Right ventricle myocardium superior (tissue), 1 donor: ENCODE measurements around the gene NUP62. TPM values are rescaled to one million over a fixed set of nuclear protein-coding genes. Genes with fewer than 3 reads are reported as not detected.

ENCODE experiments used
- ATAC-seq: fragments of 200-7000 bp; cut with Tn5 transposase; one replicate; pipeline ENCODE4 v1.9.1; 2020; ENCODE audit warnings: mild to moderate bottlenecking; ENCODE audit not compliant: poor library complexity
- DNase-seq: peaks from one replicate; pipeline ENCODE4 v3.0.0-alpha.2; 2020
- intact Hi-C: fragments of 100-400 bp; cut with DNase I; formaldehyde crosslinking; loops from one replicate; pipeline ENCODE4 v1.11.2; 2022
- total RNA-seq: library from RNA; stranded (reverse); fragmentation: NEBNext Ultra II Directional; extraction: Animal tissue kit (Norgen Biotek cat#: 25700); gene quantifications from one replicate; pipeline ENCODE4 v1.2.1, GENCODE V29; 2021
- donor health status: DM: no; HTN: yes; CAD: no; lungs with severe emphysema.

The NUP62 gene
- total RNA-seq, 1 donor from 2014 or later: 28.2 TPM

DNA sequence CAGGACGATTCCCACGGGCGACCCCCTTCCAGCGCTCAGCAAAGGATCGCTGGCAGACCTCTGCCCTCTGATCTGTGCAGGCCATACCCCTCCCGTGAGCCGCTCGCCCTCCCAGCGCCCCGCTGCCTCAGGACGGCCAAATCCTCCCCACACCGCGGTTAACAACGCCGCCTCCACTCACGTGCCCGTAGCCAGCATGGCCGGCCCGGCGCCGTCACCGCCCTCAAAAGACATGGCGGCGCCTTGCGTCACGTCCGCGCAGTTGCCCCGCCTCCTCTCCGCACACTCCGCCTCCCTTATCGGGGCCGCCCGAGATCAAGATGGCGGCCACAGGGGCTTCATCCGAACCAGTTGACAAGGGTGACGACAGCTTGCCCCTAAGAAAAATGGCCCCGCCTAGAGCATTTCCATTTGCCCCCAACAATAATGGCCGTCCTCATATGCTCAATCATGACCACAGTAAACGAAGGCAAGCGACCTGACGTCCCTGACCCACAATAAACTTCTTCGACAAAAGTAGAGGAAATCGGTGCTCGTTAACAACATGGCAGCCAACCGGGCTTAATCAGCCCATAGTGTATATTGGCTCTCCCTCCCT lies 52.8 kb downstream of the NUP62 start:
- DNase-seq (peak; percentile 99), ATAC-seq (peak; percentile 81)
- intact Hi-C loops: no loop called here

DNA sequence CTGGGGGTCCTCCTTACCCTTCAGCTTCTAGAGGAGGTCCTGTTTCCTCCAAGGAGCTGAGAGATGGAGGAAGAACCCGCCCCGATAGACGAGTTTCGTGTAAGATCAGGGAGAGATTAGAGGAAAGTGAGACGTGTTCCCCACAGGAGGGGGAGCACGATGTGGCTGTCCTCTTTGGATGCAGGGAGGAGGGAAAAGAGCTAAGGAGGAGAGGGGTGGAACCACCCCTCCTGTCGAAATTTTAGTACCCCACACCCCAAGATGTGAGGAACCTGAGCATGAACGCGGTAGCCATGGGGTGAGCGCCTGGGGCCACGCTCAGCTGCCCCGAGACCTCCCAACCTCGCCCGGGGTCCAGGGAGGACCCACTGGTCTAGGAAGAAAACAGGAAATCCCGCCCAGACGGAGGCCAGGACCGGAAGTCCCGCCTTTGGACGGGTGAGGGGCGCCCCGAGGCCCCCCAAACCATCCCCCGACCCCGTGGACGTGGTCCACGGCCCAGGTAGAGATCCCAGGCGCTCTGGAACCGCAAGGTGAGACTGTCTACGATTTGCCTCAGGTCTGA lies 53.4 kb downstream of the NUP62 start:
- ATAC-seq (peak; percentile 21), DNase-seq (peak; percentile 83)
- intact Hi-C loops: no loop called here

DNA sequence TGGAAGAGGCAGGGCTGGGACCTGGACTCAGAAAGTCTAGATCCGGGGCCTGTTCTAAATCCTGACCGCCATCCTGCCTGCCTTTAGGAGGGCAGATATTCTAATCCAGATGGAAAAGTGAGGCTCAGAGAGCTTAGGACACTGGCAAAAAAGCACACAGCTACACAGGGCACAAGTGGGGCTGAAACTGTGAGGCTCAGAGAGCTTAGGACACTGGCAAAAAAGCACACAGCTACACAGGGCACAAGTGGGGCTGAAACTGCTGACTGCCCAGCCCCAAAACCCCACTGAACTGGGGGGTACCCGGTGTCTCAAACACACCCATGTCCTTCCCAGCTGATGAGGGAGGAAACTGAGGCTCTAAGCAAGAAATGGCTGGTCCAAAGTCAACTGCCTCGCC lies 54.1 kb downstream of the NUP62 start:
- DNase-seq (peak; percentile 30), ATAC-seq (no peak)
- intact Hi-C loops: no loop called here

DNA sequence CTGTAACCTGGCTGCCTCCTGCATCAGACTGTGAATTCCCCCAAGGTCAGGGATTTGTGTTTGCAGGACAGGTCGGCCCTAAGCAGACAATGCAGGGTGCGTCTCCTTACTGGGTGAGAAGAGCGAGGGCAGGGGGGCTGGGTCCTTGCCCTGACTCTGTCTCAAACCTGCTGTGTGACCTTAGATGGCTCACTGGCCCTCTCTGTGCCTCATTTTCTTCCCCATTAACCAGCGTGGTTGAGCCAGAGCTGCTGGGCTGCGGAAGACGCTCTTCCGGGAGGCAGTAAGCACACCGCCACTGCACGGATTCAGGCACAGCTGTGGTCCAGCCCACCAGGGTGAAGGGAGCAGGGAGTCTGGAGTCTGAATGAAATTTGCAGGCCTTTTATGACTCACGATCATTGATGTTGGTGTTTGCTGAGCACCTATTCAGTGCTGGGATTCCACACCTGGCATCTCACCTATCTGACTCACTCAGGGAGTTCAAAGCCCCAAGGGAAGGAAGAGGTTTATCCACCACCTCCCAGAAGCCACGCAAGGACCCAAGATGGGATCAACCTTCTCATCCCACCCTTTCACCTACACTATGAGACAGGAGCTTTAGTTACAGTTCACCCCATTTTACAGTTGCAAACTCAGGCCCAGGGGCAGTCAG lies 54.7 kb downstream of the NUP62 start:
- intact Hi-C loops: no loop called here
- DNase-seq: peak; percentile 26
- ATAC-seq: no peak

DNA sequence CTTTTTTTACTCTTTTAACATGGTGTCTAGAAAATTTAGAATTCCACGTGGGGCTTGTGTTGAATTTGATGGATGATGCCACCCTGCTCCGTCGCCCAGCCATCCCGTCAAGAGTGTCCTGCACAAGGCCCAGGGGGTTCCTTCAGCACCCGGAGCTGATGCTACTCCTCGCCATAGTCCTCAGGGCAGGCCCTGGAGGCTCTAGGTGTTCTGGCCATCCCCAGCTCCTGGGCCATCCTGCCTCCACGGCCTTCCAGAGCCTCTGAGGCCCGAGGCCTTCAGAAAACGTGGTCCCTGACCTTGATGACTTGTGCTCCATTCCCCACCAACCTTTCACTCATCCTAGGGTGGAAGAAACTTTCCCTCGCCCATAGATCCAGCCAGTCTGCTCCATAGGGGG lies 55.5 kb downstream of the NUP62 start:
- peak; percentile 39 for DNase-seq
- intact Hi-C loops: no loop called here
- ATAC-seq: no peak

DNA sequence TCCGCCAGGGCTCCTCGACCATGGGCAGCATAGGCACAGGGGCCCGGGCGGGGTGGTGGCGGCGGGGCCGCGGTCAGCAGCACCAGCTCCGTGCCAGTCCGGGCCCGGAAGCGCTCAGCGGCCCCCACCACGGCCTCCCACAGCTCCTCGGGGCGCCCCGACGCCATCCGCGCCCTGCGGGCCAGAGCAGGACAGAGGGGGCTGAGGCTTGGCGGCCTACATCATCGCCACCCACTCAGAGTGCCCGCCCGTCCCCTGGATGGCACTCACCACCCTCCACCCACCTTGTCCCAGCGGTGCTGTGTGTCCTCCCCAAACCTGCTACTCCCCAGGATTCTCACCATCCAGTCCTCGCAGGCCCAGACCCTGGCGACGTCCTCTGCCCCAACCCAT lies 56.2 kb downstream of the NUP62 start:
- intact Hi-C loops: no loop called here
- no peak for ATAC-seq
- DNase-seq: no peak

DNA sequence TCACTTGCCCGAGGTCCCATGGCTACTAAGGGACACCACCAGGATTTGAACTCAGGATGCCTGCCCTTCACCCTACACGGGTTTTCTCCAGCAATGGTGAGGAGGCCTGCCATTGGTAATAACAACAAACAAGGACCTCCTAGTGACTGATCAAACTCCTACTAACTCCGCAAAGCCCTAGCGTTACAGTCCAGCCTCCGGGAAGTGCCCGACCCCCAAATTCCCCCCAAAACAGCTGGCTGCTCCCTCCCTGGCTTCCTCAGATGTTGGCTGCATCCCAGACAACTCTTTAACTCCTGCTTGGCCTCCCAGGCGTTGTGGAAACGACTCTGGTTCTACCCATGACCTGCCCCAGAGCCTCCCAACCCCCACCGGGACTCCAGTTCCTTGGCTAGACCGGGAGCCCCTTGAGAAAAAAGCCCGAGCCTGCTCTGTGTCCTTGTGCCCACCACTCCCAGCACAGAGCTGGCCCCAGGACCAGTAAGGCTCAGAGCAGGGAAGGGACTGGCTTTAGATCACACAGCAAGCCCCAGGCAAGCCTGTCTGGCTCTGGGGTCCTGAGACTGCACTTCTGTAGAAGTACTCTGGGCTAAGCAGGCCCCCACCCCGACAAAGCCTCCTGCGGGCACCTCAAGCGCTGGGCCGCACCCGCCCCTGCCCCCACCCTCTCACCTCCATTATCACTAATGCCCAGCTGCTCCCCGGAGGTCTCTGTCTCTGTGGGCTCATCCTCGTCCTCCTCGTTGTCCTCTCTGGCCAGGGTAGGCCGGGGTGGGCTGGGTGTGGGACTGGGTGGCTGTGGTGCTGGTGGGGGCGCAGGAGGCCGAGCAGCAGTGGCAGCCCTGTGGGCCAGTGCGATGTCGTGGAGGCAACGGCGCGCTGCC lies 56.8 kb downstream of the NUP62 start:
- DNase-seq: peak; percentile 40
- intact Hi-C loops: no loop called here
- no peak for ATAC-seq

DNA sequence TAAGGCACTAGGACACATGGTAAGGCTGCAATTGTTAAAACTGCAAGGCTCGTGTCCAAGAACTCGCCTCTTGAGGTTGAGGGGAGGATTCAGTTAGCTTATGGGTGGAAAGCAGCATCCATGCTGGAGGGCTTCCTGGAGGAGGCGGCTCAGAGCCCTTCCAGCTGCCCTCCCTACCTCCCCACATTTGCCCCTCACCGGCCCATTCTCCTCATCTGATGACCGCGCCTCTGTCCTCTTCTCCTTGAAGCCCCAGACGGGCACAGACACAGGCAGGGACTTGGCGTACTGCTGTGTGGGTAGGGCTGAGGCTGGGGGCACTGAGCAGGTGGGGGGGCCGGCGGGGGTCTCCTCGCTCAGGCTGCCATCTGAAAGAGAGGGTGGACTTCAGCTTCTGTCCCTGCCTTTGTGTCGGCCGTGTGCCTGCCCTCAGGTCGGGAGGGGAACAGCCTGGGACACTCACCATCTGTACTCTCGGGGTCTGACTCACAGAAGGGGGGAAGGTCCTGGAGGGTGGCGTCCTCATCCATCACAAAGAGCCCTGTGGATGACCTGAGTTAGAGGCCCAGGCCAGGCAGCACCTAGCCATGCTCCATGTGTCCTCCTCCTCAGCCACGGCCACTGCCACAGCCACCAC lies 57.8 kb downstream of the NUP62 start:
- DNase-seq: no peak
- intact Hi-C loops: no loop called here
- no peak for ATAC-seq

DNA sequence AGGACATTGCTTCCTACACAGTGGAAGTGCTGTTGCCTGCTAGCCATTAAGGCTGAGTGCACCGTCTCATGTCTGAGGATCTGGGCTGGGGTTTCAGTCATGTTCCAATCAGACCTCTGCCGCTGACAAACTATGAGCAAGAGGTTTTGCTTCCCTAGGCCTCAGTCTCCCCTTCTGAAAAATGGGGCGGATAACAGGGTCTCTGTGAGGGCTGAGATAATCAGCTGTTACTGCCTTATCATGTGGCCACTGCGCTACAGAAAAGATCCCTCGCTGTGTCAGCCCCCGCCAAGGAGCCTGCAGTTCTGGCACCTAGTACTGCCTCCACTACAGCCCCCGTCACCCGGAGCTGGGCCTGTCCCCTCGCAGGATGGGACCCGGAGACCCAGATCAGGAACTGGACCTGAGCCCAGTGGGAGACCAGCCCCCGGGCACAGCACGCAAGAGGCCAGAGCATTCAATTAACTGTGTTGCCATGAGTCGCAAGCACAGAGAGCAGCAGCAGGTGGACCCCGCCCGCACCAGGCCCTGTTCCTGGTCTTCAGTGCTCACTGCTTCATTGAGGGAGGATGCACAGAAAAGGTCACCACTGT lies 58.9 kb downstream of the NUP62 start:
- intact Hi-C loops: no loop called here
- peak; percentile 52 for DNase-seq
- ATAC-seq: no peak

DNA sequence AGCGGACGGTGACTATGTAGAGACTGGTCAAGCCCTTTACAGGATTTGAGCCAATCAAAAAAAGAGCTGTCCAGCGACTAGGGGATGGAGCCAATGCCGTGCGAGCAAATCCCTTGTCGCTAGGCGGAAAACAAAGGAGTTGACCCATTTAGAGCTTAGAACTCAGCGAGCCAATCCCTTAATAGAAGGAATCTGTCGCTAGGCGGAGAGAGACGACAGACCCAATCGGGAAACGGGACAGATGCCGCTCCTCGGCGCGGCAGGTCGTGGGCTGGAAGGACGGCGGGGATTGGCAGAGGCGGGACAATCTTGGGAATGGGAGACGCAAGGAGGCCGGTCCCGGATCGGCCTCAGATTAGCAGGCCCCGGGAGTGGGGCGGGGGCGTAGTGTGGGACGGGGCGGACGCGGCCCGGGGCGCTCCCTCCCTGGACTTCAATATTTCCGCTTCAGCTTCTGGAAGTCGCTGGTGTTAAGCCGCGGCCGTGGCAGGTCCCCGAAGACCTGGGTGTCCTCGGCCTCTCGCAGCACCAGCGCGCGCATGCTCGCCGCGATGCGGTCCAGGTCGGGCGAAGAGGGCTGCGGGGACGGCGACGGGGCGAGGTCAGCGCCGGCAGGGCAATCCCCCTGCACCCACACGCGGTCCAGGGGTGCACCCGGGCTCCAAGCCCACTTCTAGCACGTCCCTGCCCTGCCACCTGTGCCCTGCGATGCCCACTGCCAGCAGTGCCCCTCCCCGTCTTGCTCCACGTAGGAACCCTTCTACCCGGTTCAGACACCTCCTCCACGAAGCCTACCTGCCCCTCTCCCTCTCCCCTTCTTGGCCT lies 59.6 kb downstream of the NUP62 start:
- ATAC-seq (peak; percentile 77), DNase-seq (peak; percentile 97)
- intact Hi-C loops: loop anchor here (10.0 kb wide), 1 partner anchor 195 kb away; the partner anchor contains the start of gene PRMT1

DNA sequence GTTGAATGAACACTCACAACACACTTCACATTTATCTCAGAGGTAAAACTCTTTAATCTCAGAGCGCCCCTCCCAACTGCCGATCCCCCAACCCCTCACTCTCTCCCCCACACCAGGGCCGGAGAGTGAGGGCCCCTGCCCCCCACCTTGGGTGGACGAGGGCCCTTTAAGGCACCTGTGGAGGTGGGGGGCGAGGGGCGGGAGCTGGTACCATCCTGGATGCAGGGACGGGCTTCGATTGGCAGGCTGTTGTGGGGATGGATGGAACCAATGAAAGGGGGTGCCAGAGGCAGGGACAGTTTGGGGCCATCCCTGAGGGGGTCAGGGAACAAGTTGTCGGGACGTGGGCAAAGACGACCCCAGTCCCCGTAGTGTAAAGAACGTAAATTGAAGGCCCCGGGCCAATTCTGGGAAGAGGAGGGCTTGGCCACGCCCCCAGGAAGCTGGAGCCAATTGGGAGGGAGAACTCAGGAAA lies 60.3 kb downstream of the NUP62 start:
- ATAC-seq (peak; percentile 15), DNase-seq (no peak)
- intact Hi-C loops: loop anchor here (10.0 kb wide), 1 partner anchor 194 kb away; the partner anchor contains the start of gene PRMT1

DNA sequence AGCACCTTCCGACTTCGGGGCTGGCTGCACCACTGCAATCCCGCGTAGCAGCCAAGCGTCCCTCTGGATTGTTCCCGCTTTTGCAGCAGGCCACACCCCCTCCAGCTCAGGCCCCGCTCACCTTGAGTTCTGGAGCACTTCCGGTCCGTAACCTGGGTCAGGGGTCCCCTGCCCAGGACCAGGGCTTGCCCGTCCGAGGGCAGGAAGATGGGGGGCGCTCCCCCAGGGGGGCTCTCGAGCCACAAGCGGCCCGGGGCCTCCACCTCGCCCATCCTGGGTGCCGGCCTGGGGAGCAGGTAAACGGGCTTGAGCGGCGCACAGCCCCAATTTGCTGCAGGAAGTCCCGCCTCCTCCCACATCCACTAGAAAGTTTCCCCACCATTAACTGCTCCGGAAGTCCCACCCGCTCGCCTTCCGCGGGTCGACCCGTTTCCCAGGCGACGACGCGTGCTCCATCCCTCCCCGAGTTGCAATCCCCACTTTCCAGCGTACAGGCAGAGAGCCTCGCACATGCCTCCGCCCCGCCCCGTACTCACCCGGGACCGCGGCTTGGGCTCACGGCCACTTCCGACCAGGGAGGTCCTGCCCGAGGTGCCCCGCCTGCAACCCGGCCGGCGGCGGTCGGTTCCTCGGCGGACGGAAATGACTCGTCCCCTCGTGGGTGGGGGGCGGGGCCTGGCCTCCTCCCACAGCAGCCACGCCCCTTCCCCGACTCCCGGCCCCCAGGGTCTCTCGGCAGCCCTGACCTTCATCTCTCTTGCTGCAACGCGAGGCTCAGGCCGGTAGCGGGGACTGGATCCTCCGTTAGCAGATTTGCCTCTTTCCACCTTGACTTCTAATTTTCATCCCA lies 62.1 kb downstream of the NUP62 start, which contains the start of gene PNKP:
Gene PNKP, minus strand, starts transcription at position 644 of the 850 bp plus-strand sequence. Its CDS starts 372 bp downstream, at position 272.
- peak; percentile 72 for ATAC-seq
- intact Hi-C loops: loop anchor here (10.0 kb wide), 1 partner anchor 192 kb away; the partner anchor contains the start of gene PRMT1
- DNase-seq: peak; percentile 94

DNA sequence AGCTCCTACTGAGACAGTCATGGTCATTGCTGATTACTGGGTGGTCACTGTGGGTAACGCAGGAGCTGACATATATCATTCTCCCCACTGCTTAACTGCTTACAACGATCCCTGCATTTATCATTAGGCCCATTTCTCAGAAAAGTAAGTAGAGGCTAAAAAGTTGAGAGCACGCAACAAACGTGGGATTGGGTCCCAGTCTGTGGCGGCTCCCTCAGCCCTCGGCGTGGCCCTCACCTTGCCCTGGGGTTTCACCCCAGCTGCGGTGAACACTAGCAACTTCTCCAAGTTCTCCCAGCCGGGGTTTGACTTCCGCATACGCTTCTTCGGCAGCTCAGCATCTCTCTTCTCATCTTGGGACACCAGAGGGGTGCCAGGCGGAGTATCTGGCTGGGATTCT lies 64.4 kb downstream of the NUP62 start:
- intact Hi-C loops: loop anchor here (10.0 kb wide), 1 partner anchor 190 kb away; the partner anchor contains the start of gene PRMT1
- no peak for DNase-seq
- ATAC-seq: no peak

DNA sequence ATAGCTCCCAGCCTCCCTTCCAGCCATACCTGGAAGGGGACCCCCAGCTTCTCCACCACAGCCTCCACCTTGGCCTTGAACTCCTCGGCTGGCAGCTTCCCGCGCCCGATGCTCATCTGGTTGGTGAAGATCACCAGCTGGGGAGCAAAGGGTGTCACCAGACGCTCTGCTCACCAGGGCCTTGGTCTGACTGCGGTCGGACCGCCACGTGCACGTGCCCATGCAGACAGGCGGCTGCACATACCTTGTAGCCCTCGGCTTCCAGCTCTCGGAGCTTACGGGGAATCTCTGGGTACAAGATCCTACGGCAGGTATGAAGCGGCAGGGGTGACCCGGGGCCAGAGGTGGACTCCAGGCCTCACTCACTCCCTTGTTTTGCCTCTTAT lies 65.4 kb downstream of the NUP62 start:
- intact Hi-C loops: loop anchor here (10.0 kb wide), 1 partner anchor 189 kb away; the partner anchor contains the start of gene PRMT1
- DNase-seq (no peak), ATAC-seq (no peak)

DNA sequence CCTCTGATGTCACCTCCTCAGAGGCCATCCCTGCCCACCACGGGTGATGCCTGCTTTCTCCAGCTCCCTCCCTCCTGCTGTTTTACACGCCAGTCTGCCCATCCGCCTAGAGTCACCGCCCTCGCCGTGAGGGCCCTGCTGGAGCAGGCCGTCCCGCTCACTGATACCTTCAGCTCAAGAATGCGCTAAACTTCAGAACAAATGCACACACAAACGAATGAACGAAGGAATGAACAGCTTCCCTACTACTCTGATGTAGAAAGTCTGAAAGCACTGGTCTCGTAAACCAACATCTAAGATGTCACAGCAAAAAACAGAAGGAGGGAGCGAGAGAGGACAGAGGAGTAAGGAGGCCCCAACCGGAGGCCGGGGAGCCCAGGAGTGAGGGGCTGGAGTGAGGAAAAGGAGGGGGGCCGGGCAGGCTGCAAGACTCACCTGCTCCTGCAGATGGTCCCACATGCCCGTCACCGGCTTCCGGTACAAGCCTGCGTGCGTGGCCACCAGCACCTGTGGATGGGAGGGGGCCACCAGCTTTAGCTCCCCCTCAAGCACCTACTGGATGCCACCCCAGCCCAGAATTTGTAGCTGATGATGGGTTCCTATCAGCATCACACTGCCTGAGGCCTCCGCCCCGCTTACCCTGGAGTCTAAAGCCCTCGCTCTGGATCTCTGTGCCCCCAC lies 65.9 kb downstream of the NUP62 start:
- intact Hi-C loops: loop anchor here (10.0 kb wide), 1 partner anchor 189 kb away; the partner anchor contains the start of gene PRMT1
- no peak for ATAC-seq
- DNase-seq: no peak
